Measurements from ENCODE around the gene DDX55. TPM values are rescaled to one million over a fixed set of nuclear protein-coding genes. Genes with fewer than 3 reads are reported as not detected.
"Not testable (repeated sequence)": the region's sequence is repeated elsewhere in the genome, so short reads cannot be mapped to it uniquely, and the experiment has no call there.

Gene DDX55
- total RNA-seq: 10 to 100 TPM in 1 of 9 donors, 1 to 10 TPM in 8; 3.9 to 15.3 (median 5.1) TPM
- 1 to 10 TPM; 6.0 to 6.4 TPM for polyA plus RNA-seq
- long read RNA-seq, donor 1, partial matches to known transcripts: 1 of 4 reads
- long read RNA-seq, donor 1, other reads (novel, unspliced or antisense): 3 of 4 reads
- long read RNA-seq, donor 2, partial matches to known transcripts: 10 of 12 reads
- long read RNA-seq, donor 2, other reads (novel, unspliced or antisense): 2 of 12 reads
- long read RNA-seq, donor 3, partial matches to known transcripts: 5 of 6 reads
- long read RNA-seq, donor 3, other reads (novel, unspliced or antisense): 1 of 6 reads

GRCh38 chr12:123601602-123602489 is at the start of gene DDX55:
DDX55 (plus strand) TSS chr12:123602099; CDS start chr12:123602149, 50 bp downstream.
- Histone ChIP-seq H3K4me3 (peak within 1 kb of the TSS; percentile 66 to 100 (median 89)), H3K4me1 (peaks cover 0 to 24% (median 12%) of the 10 kb centered on the region in 12 donors), H3K27me3 (no peaks in the 10 kb centered on the region), H3K36me3 (peaks cover 0 to 54% (median 44%) of the 10 kb centered on the region in 9 donors), H3K27ac (peak within 1 kb of the TSS; percentile 60 to 95 (median 87)), H3K9me3 (no peaks in the 10 kb centered on the region)
- WGBS, 4 donors: 0 to 1% (median 0%) methylated on average over 45 to 81 of the region's 81 CpGs
- peak; percentile 88 to 98 (median 98) for ATAC-seq
- TF ChIP-seq CTCF (IDR thresholded peaks at IDR 0.05) (peak; percentile 30 to 90 (median 66)), POLR2A (IDR thresholded peaks at IDR 0.05) (peak in 1 of 2 donors; percentile 64)
- intact Hi-C loops (cut with DNase I): loop anchor here in 3 of 10 donors (1.0 to 10.0 kb wide), 2 partner anchors 331 to 337 kb away; partner anchors contain the start of gene CDK2AP1 (in 1 of the 3)
- peak; percentile 83 to 91 (median 85) for DNase-seq

GRCh38 chr12:123554136-123554535 is 47.8 kb upstream of the DDX55 start:
- H3K27ac ChIP-seq; H3K9me3 ChIP-seq; DNase-seq; intact Hi-C loops (cut with DNase I); ATAC-seq; H3K4me1 ChIP-seq; H3K36me3 ChIP-seq; H3K4me3 ChIP-seq; H3K27me3 ChIP-seq: not testable (repeated sequence)
- 48 to 69% (median 66%) methylated on average over 2 of the region's 2 CpGs for WGBS, 4 donors

GRCh38 chr12:123554843-123555242 is 47.1 kb upstream of the DDX55 start:
- ATAC-seq; H3K27ac ChIP-seq; H3K36me3 ChIP-seq; H3K27me3 ChIP-seq; intact Hi-C loops (cut with DNase I); H3K9me3 ChIP-seq; DNase-seq; H3K4me3 ChIP-seq; H3K4me1 ChIP-seq: not testable (repeated sequence)
- 81 to 94% (median 91%) methylated on average over 5 of the region's 5 CpGs for WGBS, 4 donors

GRCh38 chr12:123558487-123558886 is 43.4 kb upstream of the DDX55 start:
- 93 to 98% (median 95%) methylated on average over 13 to 14 of the region's 14 CpGs for WGBS, 4 donors
- H3K27me3 ChIP-seq; ATAC-seq; DNase-seq; H3K9me3 ChIP-seq; H3K4me3 ChIP-seq; H3K36me3 ChIP-seq; intact Hi-C loops (cut with DNase I); H3K4me1 ChIP-seq; H3K27ac ChIP-seq: not testable (repeated sequence)

GRCh38 chr12:123559468-123559867 is 42.4 kb upstream of the DDX55 start:
- no peak overlapping the region for H3K4me3 ChIP-seq
- no peak for DNase-seq
- TF ChIP-seq CTCF (IDR thresholded peaks at IDR 0.05) (no peak), POLR2A (IDR thresholded peaks at IDR 0.05) (no peak)
- no peaks in the 10 kb centered on the region for H3K4me1 ChIP-seq
- no peaks in the 10 kb centered on the region for H3K27me3 ChIP-seq
- WGBS, 4 donors: 73 to 82% (median 80%) methylated on average over 3 of the region's 3 CpGs
- no peaks in the 10 kb centered on the region for H3K36me3 ChIP-seq
- ATAC-seq: no peak
- H3K27ac ChIP-seq: no peak overlapping the region
- no peaks in the 10 kb centered on the region for H3K9me3 ChIP-seq
- intact Hi-C loops (cut with DNase I): no loop called here

Data from heart left ventricle (tissue), 16 donors.